Cardiac muscle cell (in vitro differentiated cells and primary cell): Measurements from ENCODE around the gene GABBR2. TPM values are rescaled to one million over a fixed set of nuclear protein-coding genes. Genes with fewer than 3 reads are reported as not detected.
A peak's percentile ranks its signal among the peaks of the same experiment; 100 is the strongest.

Source experiments
- DNase-seq, 2 donors: peaks; one replicate each; pipeline versions ENCODE4 v3.0.0 to v3.0.0-alpha.2; 2010 to 2017; ENCODE audit warnings: low read depth in 1 of 2, low spot score in 1 of 2
- H3K27ac ChIP-seq: fragments of 200-600 bp; sonication (generic); 2 replicates; pipeline ENCODE4 v1.5.1; 2016
- H3K27me3 ChIP-seq: fragments of 200-600 bp; sonication (generic); 2 replicates; pipeline ENCODE4 v1.6.0; 2016; ENCODE audit warnings: control low read depth
- H3K36me3 ChIP-seq: fragments of 200-600 bp; sonication (generic); 2 replicates; pipeline ENCODE4 v1.5.1; 2016; ENCODE audit warnings: control low read depth
- H3K4me1 ChIP-seq: fragments of 200-600 bp; sonication (generic); 2 replicates; pipeline ENCODE4 v1.8.1; 2017; ENCODE audit warnings: low read depth, mild to moderate bottlenecking, mixed run types
- H3K4me3 ChIP-seq: fragments of 200-600 bp; sonication (generic); 2 replicates; pipeline ENCODE4 v1.5.1; 2016; ENCODE audit warnings: mild to moderate bottlenecking
- H3K9me3 ChIP-seq: fragments of 200-600 bp; sonication (generic); 2 replicates; pipeline ENCODE4 v1.5.1; 2017; ENCODE audit warnings: low read depth, mild to moderate bottlenecking, control low read depth
- CTCF ChIP-seq: IDR thresholded peaks from 2 replicates; pipeline ENCODE4 v1.5.1; 2012; ENCODE audit warnings: low read depth, mild to moderate bottlenecking, low read length
- polyA plus RNA-seq: library from polyadenylated mRNA; unstranded; fragments of >200 nt; fragmentation: Nextera tagmentation; extraction: Ambion mirVana; gene quantifications from 2 replicates; pipeline ENCODE4 v1.2.1, GENCODE V29; 2016
- total RNA-seq: library from RNA; depleted of rRNA; stranded (reverse); fragments of >200 nt; gene quantifications from 2 replicates; pipeline ENCODE4 v1.2.3, GENCODE V29; 2016

Gene GABBR2
- total and polyA plus RNA-seq, 2 experiments from 2014 or later: 0.06 TPM; not detected in 1

DNA sequence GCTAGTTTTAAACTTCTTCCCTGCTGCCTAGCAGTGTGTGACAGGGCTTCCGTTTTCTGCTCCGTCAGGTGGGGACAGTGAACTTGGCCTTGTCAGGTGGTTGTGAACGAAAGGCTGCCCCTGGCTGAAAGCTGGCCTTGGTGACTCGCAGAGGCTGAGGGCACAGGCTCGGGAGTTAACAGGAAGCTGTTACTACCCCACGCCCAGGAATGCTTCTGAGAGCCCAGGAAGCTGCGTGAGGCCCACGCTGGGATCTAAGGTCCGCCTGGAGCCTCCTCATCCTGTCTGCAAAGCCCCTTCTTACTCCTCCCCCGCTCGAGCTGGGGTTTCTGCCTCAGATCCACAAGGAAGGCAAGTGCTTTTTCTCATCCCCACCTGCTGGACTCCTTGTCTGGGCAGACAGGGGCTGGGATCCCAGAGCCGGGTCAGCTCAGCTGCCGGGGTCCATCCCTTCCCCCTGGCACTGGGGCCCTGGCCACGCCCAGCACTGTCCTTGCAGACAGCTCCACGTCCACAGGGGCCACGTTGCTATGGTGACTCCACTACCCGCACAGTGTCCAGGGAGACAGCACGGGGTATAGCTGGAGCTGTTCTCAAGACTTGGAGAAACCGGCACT lies 328.6 kb downstream of the GABBR2 start:
- Histone ChIP-seq H3K36me3 (no peaks in the 10 kb centered on the region), H3K27ac (no peak overlapping the region), H3K9me3 (no peaks in the 10 kb centered on the region), H3K27me3 (no peaks in the 10 kb centered on the region), H3K4me3 (no peak overlapping the region), H3K4me1 (peaks cover 14% of the 10 kb centered on the region)
- no peak for TF ChIP-seq CTCF
- peak; percentile 39 to 61 for DNase-seq

DNA sequence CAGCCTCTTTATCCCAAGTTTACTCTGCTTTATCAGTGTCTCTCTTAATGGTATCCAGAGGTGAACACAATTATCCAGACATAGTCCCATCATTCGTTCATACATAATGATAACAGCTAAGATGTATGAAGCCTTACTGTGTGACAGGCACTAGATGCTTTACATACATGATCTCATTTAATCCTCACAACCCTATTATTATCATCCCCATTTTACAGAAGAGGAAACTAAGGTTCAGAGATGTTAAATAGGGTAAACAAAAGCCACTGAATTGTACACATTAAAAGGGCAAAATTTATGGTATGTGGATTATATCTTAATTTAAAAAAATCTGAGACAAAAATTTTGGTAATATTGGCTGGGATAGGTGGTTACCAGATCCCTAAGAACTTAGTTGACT lies 329.2 kb downstream of the GABBR2 start:
- no peak overlapping the region for H3K27ac ChIP-seq
- H3K4me1 ChIP-seq: peaks cover 20% of the 10 kb centered on the region
- no peaks in the 10 kb centered on the region for H3K9me3 ChIP-seq
- no peaks in the 10 kb centered on the region for H3K27me3 ChIP-seq
- no peak overlapping the region for H3K4me3 ChIP-seq
- DNase-seq: no peak
- no peaks in the 10 kb centered on the region for H3K36me3 ChIP-seq
- no peak for TF ChIP-seq CTCF

DNA sequence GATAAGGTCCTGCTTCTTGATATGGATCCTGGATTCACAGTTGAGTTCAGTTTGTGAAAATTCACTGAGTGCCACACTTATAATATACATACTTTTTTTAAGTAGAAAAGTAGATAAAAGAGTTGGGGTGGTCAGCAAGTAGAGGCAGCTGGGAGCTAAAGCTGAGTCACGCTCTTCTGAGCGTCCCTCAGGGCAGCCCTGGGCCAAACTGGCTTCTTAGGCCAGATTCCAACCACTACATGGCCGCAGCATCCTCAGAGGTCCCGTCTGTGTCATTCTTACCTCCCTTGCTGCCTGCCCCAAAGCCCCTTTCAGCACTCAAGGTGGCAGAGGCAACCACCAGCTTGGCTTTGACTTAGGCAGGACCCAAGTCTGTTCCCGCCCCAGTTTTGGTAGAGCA lies 329.9 kb downstream of the GABBR2 start:
- H3K4me1 ChIP-seq: peaks cover 27% of the 10 kb centered on the region
- no peak overlapping the region for H3K27ac ChIP-seq
- TF ChIP-seq CTCF: no peak
- no peaks in the 10 kb centered on the region for H3K27me3 ChIP-seq
- no peak overlapping the region for H3K4me3 ChIP-seq
- H3K36me3 ChIP-seq: no peaks in the 10 kb centered on the region
- peak in 1 of 2 donors; percentile 53 for DNase-seq
- H3K9me3 ChIP-seq: no peaks in the 10 kb centered on the region

DNA sequence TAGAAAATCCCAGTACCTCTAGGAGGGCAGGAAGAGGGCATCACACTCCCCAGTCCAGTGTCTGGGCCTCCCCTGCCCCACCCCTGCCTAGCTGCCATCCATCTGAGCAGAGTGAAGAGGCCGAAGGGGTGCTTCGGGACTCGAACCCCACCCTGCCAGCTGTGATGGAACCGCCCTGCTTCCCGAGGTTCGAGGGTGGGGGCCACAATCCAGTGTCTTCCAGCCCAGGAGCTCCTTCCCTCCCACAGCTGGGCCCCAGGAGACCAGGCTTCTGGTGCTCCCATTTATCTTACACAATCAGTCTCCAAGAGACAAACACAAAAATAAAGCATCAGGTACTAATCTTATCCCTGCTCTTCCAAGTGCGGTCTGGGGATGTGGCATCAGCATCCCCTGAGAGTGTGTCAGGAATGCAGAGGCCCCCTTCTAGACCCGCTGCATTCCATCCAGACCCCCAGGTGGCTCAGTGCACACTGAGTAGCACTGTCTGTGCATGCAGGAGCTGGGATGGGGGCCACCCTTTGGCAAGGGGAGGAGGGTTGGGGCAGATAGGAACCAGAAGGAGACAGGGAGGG lies 330.4 kb downstream of the GABBR2 start:
- H3K4me1 ChIP-seq: peaks cover 27% of the 10 kb centered on the region
- H3K4me3 ChIP-seq: no peak overlapping the region
- peak in 1 of 2 donors; percentile 39 for DNase-seq
- H3K36me3 ChIP-seq: no peaks in the 10 kb centered on the region
- TF ChIP-seq CTCF: no peak
- H3K27me3 ChIP-seq: no peaks in the 10 kb centered on the region
- no peak overlapping the region for H3K27ac ChIP-seq
- no peaks in the 10 kb centered on the region for H3K9me3 ChIP-seq

DNA sequence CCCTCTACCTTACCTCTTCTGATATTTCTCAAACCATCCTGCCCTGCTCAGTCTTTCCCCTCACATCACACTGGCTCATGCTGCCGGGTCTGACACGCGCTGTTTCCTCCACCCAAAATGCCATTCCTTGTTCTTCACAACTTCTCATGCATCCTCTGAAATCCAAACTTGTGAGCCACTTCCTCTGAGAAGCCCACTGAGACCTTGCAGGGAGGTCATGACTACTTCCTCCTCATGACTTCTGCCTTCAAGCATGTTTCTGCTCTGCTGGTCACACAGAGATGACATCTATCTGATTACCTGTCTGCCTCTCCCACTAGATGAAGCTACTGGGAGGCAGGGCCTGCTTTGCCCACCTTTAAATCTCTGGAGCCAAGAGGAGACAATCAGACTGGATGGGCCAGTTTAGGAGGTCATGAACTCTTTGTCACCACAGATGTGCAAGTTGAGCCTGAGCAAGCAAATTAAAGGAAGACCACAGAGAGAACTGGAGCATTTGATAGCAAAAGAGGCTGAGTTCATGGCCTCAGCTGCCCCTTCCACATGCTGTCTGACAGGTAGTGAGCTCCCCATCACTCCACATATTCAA lies 333.5 kb downstream of the GABBR2 start:
- Histone ChIP-seq H3K27ac (peak overlapping the region; percentile 59), H3K36me3 (no peaks in the 10 kb centered on the region), H3K4me1 (peaks cover 28% of the 10 kb centered on the region), H3K9me3 (no peaks in the 10 kb centered on the region), H3K4me3 (no peak overlapping the region), H3K27me3 (no peaks in the 10 kb centered on the region)
- peak in 1 of 2 donors; percentile 55 for DNase-seq
- no peak for TF ChIP-seq CTCF
